CD4-positive, alpha-beta T cell treated with Interleukin-15 for 1 hour (primary cell): ENCODE results near the gene HASPIN.
A peak's percentile ranks its signal among the peaks of the same experiment; 100 is the strongest.

Source experiments
- DNase-seq: peaks from one replicate; pipeline ENCODE4 v3.0.0-alpha.2; 2020

Gene HASPIN

GRCh38 chr17:3723556-3724377, at the start of gene HASPIN:
Gene HASPIN (plus strand): TSS chr17:3723903. CDS start chr17:3723936, 33 bp downstream.
- peak; percentile 90 for DNase-seq

GRCh38 chr17:3675886-3676285, 47.8 kb upstream of the HASPIN start:
- DNase-seq, result no peak

DNA sequence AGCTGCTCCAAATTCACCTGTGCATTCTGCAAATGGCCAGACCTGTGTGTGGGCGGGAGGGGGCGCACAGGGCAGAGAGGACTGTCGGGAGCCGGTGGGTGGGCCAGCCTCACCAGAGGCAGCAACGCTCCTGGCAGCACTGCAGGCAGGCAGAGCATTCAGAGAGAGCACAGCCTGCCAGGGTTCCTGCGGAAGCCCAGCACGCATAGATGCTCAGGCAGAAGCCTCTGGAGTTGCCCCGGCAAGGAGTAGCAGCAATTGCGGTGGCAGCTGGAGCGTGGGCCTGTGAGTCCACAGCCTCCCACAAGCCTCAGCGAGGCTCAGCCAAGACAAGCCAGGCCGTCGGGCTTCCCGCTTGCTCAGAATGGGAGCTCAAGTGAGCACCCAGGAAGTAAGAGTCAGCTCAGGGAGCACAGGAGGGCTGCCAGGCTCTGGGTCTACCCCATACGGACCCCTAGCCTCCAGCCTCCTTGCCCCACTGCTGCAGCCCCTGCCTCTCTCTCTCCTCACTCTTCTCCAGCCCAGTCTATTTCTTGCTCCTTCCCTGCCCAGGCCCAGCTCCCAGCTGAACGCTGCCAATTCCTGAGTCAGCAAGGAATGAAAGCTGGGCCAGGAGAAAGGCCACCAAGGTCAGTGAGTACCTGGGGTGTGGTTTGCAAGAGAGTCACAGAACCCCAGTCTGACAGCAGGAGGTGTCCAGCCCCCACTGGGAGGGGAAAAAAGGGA, 45.4 kb upstream of the HASPIN start:
- no peak for DNase-seq

GRCh38 chr17:3678821-3679530, 44.7 kb upstream of the HASPIN start:
- no peak for DNase-seq

GRCh38 chr17:3679531-3680126, 44.1 kb upstream of the HASPIN start:
- DNase-seq, result no peak

DNA sequence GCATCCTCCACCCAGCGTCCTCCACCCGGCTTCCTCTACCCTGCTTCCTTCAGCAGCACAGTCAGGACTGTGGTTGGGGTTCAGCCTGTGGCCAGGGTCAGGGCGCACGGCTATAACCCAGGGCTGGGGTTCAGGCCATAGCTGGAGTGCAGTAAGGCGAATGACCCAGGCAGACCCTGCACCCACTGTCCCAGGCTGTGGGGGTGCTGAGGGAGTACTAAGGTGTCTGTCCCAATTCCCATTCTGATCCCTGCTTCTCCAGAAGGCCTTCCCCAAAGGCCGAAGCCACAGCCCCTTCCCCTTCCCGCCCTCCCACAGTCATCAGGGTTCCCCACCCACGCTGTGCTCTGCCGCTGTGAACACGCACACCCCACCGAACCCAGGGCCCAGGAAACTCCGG, 42.6 kb upstream of the HASPIN start:
- DNase-seq, result no peak

DNA sequence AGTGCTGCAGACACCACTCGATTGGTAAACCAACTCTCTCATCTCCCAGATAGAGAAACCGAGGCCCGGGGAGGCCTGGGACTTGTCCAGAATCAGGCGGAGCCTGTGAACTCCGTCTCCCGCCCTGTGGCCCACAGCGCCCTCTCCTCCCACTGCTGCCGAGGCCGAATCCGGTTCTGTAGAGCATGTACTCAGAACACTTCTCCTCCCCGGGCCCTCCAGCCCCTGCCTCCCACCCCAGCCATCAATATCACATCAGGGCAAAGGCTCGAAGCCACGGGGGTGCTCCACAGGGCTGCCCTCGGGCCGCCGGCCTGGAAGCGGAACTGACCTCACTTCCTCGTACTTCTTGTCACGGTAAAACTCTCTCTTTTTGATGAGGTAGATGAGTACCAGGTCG, 42.1 kb upstream of the HASPIN start:
- DNase-seq, result no peak

GRCh38 chr17:3682033-3682432, 41.7 kb upstream of the HASPIN start:
- no peak for DNase-seq

GRCh38 chr17:3683054-3683511, 40.6 kb upstream of the HASPIN start:
- peak; percentile 56 for DNase-seq

DNA sequence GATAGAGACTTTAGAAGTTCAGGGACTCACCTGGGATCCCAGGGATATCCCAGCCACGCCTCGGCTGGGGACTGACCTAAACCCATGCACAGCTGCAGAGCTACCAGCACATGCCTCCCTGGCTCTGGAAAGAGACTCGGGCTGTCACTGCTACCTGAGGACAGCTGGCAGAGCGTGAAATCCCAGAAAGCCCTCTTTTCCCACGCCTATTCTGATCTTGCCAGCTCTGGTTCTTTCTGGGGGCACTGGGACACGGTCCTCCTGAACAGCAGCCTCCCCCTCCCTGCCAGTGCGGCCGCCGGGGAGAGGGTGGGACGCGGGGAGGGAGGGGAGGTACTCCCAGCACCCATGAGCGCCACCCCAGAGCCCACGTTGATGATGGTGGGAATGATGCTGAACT, 38.5 kb upstream of the HASPIN start:
- DNase-seq, result no peak

DNA sequence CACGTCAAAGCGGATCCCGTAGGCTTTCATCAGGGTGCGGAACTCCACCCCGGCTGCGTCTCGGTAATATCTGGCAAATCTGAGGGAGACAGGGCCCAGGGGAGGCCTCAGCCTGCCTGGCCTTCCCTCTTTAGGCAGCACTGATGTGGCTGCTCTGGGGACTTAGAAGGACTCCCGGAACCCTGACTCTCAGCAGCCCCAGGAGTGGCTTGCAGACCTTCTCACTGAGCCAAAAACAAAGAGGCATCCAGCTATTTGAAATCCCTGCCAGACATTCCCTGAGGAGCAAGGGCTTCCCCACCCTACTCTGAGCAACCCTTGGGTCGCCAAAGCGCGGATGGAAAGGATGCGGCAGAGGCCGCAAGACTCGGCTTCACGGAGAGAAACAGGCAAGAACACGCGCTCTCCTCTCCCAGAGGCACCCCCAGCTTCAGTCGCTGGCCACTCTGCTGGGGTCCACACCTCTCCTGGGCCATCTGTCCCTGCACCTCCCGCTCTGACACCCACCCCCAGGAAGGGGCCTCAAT, 35.6 kb upstream of the HASPIN start:
- DNase-seq, result no peak

DNA sequence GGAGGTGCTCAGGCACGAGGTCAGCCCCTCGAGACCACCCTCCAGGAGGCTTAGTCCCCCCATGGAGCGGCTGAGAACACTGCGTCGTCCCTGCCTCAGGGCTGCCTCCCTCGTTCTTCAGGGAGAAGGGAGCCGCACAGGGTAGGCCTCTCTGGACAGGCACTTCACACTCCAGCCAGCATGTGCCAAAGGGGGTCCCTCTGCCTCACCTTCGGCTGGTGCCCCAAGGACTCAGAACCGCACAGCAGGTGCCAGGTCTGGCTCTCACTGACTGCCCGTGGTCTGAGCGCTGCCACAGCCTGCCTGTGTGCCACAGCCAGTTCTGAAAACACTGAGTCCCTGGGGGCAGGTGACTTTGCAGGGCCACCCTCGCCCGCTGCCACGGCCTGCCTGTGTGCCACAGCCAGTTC, 34.8 kb upstream of the HASPIN start:
- DNase-seq, result no peak

DNA sequence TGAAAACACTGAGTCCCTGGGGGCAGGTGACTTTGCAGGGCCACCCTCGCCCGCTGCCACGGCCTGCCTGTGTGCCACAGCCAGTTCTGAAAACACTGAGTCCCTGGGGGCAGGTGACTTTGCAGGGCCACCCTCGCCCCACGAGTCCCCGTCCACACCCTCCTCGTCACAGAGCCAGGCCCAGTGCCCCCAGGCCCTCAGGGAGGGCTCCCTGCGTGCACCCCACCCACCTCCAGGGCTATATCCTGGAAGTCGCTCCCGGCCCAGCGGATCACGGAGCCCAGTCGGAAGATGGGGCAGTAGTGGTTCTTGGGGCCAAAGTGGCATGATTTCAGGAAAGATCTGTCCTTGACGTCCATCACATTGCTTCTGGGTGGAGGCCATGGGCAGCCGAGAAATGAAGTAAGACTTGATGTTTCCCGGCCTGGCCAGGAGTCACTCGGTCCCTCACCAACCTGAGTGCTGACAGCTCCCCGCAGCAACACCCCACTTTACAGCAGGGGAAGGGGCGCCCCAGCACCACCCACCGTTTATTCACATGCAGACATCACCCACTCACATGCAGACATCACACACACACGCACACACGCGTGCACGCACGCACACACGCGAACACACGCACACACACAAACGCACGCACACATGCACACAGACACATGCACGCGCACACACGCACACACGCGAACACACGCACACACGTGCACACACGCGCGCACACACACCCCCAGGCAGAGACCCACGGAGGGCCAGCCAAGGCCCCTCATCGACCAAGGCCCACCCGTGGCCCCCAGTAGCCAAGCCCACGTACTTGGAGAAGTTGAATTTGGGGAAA, 34.2 kb upstream of the HASPIN start:
- no peak for DNase-seq

DNA sequence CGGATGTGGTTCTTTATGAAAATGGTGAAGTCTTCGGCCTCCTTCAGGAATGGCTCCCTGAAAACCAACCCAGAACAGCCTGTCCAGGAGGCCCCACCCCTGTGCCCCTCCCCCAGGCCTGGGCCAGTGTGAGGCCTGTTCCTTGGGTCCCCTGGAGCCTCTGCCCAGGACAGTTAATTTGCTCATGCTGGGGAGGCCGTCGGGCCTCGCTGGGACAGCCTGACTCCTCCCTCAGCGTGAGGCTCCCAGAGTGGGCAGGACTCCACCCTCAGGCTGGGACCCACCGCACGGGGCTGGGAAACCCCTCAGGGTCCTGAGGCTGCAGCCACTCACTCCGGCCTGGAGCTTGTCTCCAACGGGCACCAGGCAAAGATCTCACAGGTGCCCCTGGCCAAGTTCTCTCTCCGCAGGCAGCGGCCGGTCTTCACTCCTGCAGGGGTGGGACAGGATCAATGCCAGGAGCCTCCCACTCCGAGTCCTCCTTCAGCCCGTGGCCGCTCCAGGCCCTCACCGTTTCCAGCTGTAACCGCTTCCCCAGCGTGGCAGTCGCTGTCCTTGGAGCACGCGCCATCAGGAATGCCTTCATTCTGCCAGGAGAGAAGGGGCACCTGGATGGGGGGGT, 33.5 kb upstream of the HASPIN start:
- DNase-seq, result no peak

- DNase-seq, result no peak
Observed at GRCh38 chr17:3691617-3692067, 32.1 kb upstream of the HASPIN start.

- DNase-seq, result no peak
Observed at GRCh38 chr17:3692346-3692745, 31.4 kb upstream of the HASPIN start.

- no peak for DNase-seq
Observed at GRCh38 chr17:3693141-3693540, 30.6 kb upstream of the HASPIN start.

DNA sequence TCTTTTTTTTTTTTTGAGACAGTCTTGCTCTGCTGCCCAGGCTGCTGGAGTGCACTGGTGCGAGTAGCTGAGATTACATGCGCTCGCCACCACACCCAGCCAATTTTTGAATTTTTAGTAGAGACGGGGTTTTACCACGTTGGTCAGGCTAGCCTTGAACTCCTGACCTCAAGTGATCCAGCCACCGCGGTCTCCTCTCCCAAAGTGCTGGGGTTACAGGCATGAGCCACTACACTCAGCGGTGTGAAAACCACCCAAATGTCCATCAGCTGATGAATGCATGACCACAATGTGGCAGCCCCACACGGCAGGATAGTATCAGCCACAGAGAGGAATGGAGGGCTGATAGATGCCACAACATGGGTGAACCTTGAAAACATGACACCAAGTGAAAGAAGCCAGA, 29.9 kb upstream of the HASPIN start:
- DNase-seq, result peak; percentile 60

DNA sequence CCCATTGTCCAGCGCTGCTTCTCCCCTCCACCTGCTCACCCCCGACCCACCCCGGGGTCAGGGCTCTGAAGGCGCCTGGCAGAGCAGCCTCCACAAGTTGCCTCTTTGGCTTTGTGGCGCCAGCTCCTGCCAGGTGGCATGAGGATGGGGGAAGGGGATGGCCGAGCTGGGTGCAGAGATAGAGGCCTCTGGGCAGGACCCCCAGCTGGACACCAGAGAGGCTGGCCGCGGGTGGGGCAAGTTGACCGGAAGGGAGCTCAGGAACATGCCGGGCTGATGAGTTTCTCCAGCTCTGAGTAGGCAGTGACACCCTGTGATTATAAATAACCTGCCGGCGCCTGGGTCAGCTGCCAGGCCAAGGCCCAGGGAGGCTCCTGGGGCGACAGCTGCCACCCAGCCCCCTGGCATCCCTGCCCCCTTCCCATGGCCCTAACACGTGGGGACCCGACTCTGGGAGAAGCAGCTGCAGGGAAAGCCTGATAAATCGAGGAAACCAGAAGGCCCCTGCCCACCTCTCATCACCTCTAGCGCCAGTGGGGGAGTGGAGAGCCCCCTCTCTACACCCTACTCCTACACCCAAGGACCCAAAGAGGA, 28.5 kb upstream of the HASPIN start:
- no peak for DNase-seq

DNA sequence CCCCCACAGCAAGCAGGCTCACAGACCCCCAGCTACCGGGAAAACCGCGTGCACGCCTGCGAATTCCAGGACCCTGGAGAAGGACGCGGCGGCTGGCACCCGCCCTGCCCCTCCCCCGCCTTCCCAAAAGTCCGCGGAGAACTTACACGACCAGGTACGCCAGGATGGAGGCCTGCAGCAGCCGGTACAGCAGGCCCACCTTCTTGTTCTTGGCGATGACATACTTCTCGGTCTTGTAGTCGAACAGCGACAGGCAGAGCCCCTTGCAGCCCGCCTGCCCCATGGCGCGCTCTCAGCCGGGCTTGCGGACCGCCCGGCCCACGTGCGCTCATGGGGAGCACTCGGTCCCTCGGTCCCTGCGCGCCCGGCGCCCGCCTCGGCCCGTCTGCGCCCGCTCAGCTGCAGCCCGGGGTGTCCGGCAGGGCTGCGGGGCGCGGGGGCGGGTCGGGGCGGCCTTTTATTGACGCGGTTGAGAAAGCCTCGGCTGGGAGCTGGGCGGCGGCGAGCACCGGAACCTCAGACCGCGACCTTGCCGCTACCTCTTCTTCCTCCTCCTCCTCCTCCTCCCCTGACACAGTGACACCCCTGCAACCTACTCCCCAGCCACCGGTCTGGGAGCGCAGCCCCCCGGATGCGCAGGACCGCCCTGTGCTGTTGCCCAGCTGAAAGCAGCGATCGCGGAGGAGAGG, 27.8 kb upstream of the HASPIN start, which contains the start of gene P2RX5:
TSS of gene P2RX5 (minus strand) at position 433 of the 689 bp plus-strand sequence. CDS start at position 283, 150 bp downstream.
- DNase-seq, result peak; percentile 65
